ENCODE results near the gene HSD11B2.

The HSD11B2 gene

DNA sequence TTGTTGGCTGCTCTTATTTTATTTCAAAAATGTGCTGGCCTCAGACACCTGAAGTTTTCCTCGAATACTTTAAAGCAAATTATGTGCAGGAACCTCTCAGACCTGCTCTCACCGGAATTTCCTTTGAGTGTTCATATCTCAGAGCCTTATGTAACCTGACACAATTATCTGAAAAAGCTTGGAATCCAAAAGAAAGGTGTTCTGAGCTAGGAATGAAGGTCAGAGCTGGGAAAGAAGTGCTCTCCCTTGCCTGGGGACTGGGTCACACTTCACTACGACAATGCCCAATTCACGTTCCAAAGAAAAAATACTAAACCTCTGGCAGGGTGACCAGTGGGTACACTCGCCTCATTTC is 6.7 kb upstream of the HSD11B2 start:
- no peak for DNase-seq (ENCODE audit: low read depth)
- no peak overlapping the region for H3K4me3 ChIP-seq (ENCODE audit: low read depth, low read length)
- TF ChIP-seq, protein P1, sequence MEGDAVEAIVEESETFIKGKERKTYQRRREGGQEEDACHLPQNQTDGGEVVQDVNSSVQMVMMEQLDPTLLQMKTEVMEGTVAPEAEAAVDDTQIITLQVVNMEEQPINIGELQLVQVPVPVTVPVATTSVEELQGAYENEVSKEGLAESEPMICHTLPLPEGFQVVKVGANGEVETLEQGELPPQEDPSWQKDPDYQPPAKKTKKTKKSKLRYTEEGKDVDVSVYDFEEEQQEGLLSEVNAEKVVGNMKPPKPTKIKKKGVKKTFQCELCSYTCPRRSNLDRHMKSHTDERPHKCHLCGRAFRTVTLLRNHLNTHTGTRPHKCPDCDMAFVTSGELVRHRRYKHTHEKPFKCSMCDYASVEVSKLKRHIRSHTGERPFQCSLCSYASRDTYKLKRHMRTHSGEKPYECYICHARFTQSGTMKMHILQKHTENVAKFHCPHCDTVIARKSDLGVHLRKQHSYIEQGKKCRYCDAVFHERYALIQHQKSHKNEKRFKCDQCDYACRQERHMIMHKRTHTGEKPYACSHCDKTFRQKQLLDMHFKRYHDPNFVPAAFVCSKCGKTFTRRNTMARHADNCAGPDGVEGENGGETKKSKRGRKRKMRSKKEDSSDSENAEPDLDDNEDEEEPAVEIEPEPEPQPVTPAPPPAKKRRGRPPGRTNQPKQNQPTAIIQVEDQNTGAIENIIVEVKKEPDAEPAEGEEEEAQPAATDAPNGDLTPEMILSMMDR (IDR thresholded peaks at IDR 0.05; ENCODE audit: low read depth, low read length), result no peak
- TF ChIP-seq, protein P2, sequence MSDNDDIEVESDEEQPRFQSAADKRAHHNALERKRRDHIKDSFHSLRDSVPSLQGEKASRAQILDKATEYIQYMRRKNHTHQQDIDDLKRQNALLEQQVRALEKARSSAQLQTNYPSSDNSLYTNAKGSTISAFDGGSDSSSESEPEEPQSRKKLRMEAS (IDR thresholded peaks at IDR 0.05; ENCODE audit: low read depth, low read length), result no peak
- TF ChIP-seq MYC (IDR thresholded peaks at IDR 0.05; ENCODE audit: low read depth, low read length), result no peak
- TF ChIP-seq POLR2A (IDR thresholded peaks at IDR 0.05; ENCODE audit: extremely low read depth, insufficient read length), result no peak

DNA sequence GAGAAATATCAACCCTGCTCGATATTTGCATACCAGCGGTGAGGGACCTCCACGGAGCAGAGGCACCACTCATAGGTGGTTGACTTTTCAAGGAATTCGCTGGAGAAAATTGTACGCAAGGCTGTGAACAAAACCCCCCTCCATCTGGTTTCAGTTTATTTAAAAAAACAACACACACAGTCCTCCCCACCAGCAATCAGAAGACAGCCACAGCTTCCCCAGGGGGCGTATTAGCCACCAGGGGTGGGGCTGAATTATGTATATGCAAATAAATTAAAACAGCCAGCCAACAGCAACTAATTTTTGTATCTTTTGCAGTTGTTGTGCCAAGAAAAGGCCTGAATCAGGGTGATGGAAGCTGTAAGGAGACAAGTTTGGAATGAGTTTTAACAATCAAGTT is 5.9 kb upstream of the HSD11B2 start:
- TF ChIP-seq, protein P2 (IDR thresholded peaks at IDR 0.05; ENCODE audit: low read depth, low read length), result no peak
- TF ChIP-seq, protein P1 (IDR thresholded peaks at IDR 0.05; ENCODE audit: low read depth, low read length), result no peak
- no peak for TF ChIP-seq POLR2A (IDR thresholded peaks at IDR 0.05; ENCODE audit: extremely low read depth, insufficient read length)
- TF ChIP-seq MYC (IDR thresholded peaks at IDR 0.05; ENCODE audit: low read depth, low read length), result no peak
- DNase-seq (ENCODE audit: low read depth), result no peak
- H3K4me3 ChIP-seq (ENCODE audit: low read depth, low read length), result no peak overlapping the region

DNA sequence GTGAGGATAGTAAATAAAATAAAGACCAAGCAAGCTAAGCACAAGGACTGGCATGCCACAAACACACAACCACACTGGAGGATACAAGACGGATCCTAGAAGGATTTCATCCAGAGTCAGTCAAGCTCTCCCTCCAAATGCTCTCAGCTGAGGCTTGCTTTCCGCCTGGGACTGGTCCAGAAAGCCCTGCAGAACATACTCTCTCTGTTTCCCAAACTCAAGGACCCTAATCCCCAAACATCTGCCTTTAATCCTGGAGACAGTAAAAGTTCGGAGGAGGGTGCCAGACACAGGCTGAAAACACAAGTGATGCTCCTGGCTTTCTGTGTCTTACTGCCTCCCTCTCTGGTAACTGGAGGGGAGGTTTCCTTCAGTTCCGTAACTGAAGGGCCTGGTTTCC is 5.3 kb upstream of the HSD11B2 start:
- TF ChIP-seq, protein P1 (IDR thresholded peaks at IDR 0.05; ENCODE audit: low read depth, low read length), result no peak
- TF ChIP-seq MYC (IDR thresholded peaks at IDR 0.05; ENCODE audit: low read depth, low read length) (no peak), POLR2A (IDR thresholded peaks at IDR 0.05; ENCODE audit: extremely low read depth, insufficient read length) (no peak)
- TF ChIP-seq, protein P2 (IDR thresholded peaks at IDR 0.05; ENCODE audit: low read depth, low read length), result no peak
- DNase-seq (ENCODE audit: low read depth), result no peak
- no peak overlapping the region for H3K4me3 ChIP-seq (ENCODE audit: low read depth, low read length)

DNA sequence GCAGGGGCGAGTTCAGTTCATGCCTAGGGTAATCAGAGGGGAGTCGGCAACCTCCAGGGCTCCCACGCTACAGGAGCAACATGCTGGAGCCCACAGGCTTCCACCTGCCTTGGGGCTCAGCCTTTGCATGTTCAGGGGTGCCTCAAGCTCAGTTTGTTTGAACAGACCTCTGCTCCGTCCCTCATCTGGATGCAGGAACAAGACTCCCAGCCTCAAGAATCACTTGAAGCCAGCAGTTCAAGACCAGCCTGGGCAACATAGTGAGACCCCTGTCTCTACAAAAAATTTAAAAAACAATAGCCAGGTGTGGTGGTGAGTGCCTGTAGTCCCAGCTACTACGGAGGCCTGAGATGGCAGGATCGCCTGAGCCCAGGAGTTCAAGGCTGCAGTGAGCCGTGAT is 4.9 kb upstream of the HSD11B2 start:
- no peak overlapping the region for H3K4me3 ChIP-seq (ENCODE audit: low read depth, low read length)
- TF ChIP-seq, protein P1 (IDR thresholded peaks at IDR 0.05; ENCODE audit: low read depth, low read length), result no peak
- no peak for TF ChIP-seq POLR2A (IDR thresholded peaks at IDR 0.05; ENCODE audit: extremely low read depth, insufficient read length)
- no peak for TF ChIP-seq MYC (IDR thresholded peaks at IDR 0.05; ENCODE audit: low read depth, low read length)
- TF ChIP-seq, protein P2 (IDR thresholded peaks at IDR 0.05; ENCODE audit: low read depth, low read length), result no peak
- DNase-seq (ENCODE audit: low read depth), result no peak

DNA sequence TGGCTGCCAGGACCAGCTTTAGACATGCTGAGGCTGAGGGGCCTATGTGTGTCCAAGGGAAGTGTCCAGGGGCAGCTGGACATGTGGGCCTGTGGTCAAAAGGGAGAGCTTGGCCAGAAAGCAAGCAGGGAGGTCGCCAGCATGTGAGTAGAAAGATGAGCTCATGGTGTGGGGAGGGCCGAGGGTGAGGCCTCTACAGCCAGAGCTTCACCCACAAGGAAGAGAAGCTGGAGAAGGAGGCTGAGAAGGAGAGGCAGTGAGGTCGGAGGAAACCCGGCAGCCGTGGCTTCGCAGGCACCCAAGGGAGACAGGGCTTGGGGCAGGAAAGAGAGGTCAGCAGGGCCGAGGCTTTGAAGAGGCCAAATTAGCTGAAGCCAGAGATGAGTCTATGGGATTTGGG is 4.0 kb upstream of the HSD11B2 start:
- no peak for DNase-seq (ENCODE audit: low read depth)
- H3K4me3 ChIP-seq (ENCODE audit: low read depth, low read length), result no peak overlapping the region
- no peak for TF ChIP-seq POLR2A (IDR thresholded peaks at IDR 0.05; ENCODE audit: extremely low read depth, insufficient read length)

DNA sequence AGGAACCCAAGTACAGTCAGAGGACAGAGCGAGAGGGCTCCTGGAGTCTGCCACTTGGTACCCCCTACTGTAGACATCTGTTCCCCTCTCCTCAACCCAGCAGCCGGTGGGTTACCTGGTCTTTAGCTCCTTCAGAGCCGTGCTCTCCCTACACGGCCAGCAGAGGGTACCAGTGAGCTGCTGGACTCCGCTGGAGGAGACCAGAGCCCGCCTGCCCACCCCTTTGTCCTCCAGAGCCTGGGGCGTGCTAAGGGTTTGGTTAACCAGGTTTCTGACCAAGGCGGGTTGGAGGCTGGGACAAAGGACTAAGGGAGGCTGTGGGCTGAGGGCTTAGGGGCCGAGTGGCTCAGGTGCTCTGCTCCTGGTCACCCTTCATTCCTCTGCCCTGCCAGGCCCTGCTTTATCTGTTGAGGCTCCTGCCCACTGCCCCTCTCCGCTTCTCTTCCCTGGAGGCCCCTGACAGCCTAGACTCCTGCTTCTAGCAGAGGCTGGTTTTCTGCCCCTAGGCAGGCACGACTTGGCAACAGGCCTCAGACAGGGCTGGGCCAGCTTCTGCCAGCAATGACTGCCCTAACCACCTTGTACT is 2.7 kb upstream of the HSD11B2 start:
- TF ChIP-seq, protein P1 (IDR thresholded peaks at IDR 0.05; ENCODE audit: low read depth, low read length), result peak; percentile 94
- no peak for TF ChIP-seq MYC (IDR thresholded peaks at IDR 0.05; ENCODE audit: low read depth, low read length)
- no peak overlapping the region for H3K4me3 ChIP-seq (ENCODE audit: low read depth, low read length)
- DNase-seq (ENCODE audit: low read depth), result peak; percentile 74

Measured in NB4 (cell line).